IMR-90 (cell line): ENCODE data around the gene HOXB6. TPM values are rescaled to one million over a fixed set of nuclear protein-coding genes. Genes with fewer than 3 reads are reported as not detected.

ENCODE experiments used
- ATAC-seq: fragments of 200-7000 bp; cut with Tn5 transposase; 2 replicates; pipeline ENCODE4 v1.9.1; 2020; ENCODE audit warnings: low read depth, mild to moderate bottlenecking, moderate library complexity
- BruUV-seq: library from RNA; stranded (reverse); fragments of 400-500 nt; replicated peaks from 2 replicates; lab custom pipeline; 2021; lab: Mats Ljungman, UMichigan
- CTCF ChIA-PET: fragments of 300-600 bp; formaldehyde crosslinking; extraction: SDS; loops from one replicate; lab custom pipeline; 2021; ENCODE audit warnings: antibody characterized with exemption; lab: Yijun Ruan, JAX
- POLR2A ChIA-PET: fragments of 300-600 bp; sonication (Branson Sonifier 250); formaldehyde crosslinking; loops from one replicate; lab custom pipeline; 2022; ENCODE audit warnings: antibody characterized with exemption; ENCODE audit not compliant: unreplicated experiment; lab: Charles Lee
- DNase-seq: peaks from one replicate; pipeline ENCODE4 v3.0.0; 2013
- H2AFZ ChIP-seq: replicated peaks from 2 replicates; pipeline ENCODE3; 2013; ENCODE audit warnings: low read length, mild to moderate bottlenecking; ENCODE audit not compliant: poor library complexity
- H2AK5ac ChIP-seq: 2 replicates; pipeline ENCODE4 v1.6.1; 2013; ENCODE audit warnings: low read depth, low read length, inconsistent platforms
- H2AK9ac ChIP-seq: replicated peaks from 2 replicates; pipeline ENCODE3; 2013; ENCODE audit warnings: mild to moderate bottlenecking, low read depth, low read length, moderate library complexity; ENCODE audit not compliant: poor library complexity
- H2BK120ac ChIP-seq: 2 replicates; pipeline ENCODE4 v1.6.1; 2013; ENCODE audit warnings: low read depth, low read length, inconsistent platforms
- H2BK15ac ChIP-seq: 3 replicates; pipeline ENCODE4 v1.6.1; 2013; ENCODE audit warnings: low read depth, low read length, inconsistent platforms
- H2BK20ac ChIP-seq: 2 replicates; pipeline ENCODE4 v1.6.1; 2013; ENCODE audit warnings: low read depth, mild to moderate bottlenecking, inconsistent platforms, low read length, moderate library complexity
- H2BK5ac ChIP-seq: 2 replicates; pipeline ENCODE4 v1.6.1; 2013; ENCODE audit warnings: mild to moderate bottlenecking, low read depth, low read length, inconsistent platforms; ENCODE audit not compliant: poor library complexity, severe bottlenecking
- H3K14ac ChIP-seq: replicated peaks from 2 replicates; pipeline ENCODE4 v1.6.1; 2013; ENCODE audit warnings: low read depth, low read length, inconsistent platforms
- H3K18ac ChIP-seq: 2 replicates; pipeline ENCODE4 v1.6.1; 2013; ENCODE audit warnings: low read depth, low read length, control low read depth
- H3K23ac ChIP-seq: 2 replicates; pipeline ENCODE4 v1.6.1; 2013; ENCODE audit warnings: low read depth, low read length, inconsistent platforms
- H3K27ac ChIP-seq: 2 replicates; pipeline ENCODE4 v1.5.1; 2013; ENCODE audit warnings: mild to moderate bottlenecking, control low read depth, low read length; ENCODE audit not compliant: insufficient read depth
- H3K27me3 ChIP-seq: 2 replicates; pipeline ENCODE4 v1.6.1; 2013; ENCODE audit warnings: low read length; ENCODE audit not compliant: control insufficient read depth, insufficient read depth
- H3K36me3 ChIP-seq: 2 replicates; pipeline ENCODE4 v1.6.1; 2013; ENCODE audit warnings: low read length, mixed read lengths; ENCODE audit not compliant: control insufficient read depth, insufficient read depth
- H3K4ac ChIP-seq: 2 replicates; pipeline ENCODE4 v1.6.1; 2013; ENCODE audit warnings: low read depth, low read length, inconsistent platforms
- H3K4me1 ChIP-seq: 2 replicates; pipeline ENCODE4 v1.6.1; 2013; ENCODE audit warnings: low read length, mixed read lengths; ENCODE audit not compliant: control insufficient read depth, insufficient read depth
- H3K4me2 ChIP-seq: 2 replicates; pipeline ENCODE4 v1.6.1; 2013; ENCODE audit warnings: low read depth, mild to moderate bottlenecking, control low read depth, low read length, moderate library complexity
- H3K4me3 ChIP-seq: 2 replicates; pipeline ENCODE4 v1.5.1; 2013; ENCODE audit warnings: low read depth, mild to moderate bottlenecking, control low read depth, low read length, moderate library complexity; ENCODE audit not compliant: insufficient read depth
- H3K56ac ChIP-seq: 2 replicates; pipeline ENCODE4 v1.6.1; 2013; ENCODE audit warnings: low read length, inconsistent platforms; ENCODE audit not compliant: insufficient read depth; ENCODE audit errors: extremely low read depth
- H3K79me1 ChIP-seq, 2 experiments: 2 replicates each; pipeline ENCODE4 v1.6.1; 2013; ENCODE audit warnings: low read length in 2 of 2, inconsistent platforms in 1 of 2, low read depth in 1 of 2
- H3K9ac ChIP-seq: 2 replicates; pipeline ENCODE4 v1.6.1; 2013; ENCODE audit warnings: low read depth, low read length, control low read depth
- H3K9me1 ChIP-seq: 2 replicates; pipeline ENCODE4 v1.6.1; 2013; ENCODE audit warnings: low read length, inconsistent platforms; ENCODE audit not compliant: insufficient read depth
- H3K9me3 ChIP-seq: 2 replicates; pipeline ENCODE4 v1.6.1; 2013; ENCODE audit warnings: low read length; ENCODE audit not compliant: control insufficient read depth, insufficient read depth
- H4K20me1 ChIP-seq: 2 replicates; pipeline ENCODE4 v1.6.1; 2013; ENCODE audit warnings: low read length, inconsistent platforms; ENCODE audit not compliant: insufficient read depth
- H4K5ac ChIP-seq: 2 replicates; pipeline ENCODE4 v1.6.1; 2013; ENCODE audit warnings: mild to moderate bottlenecking, low read depth, low read length, control low read depth
- H4K8ac ChIP-seq, 2 experiments: 2 replicates each; pipeline ENCODE4 v1.6.1; 2013; ENCODE audit warnings: low read depth in 2 of 2, low read length in 2 of 2, control low read depth in 1 of 2, inconsistent platforms in 1 of 2
- H4K91ac ChIP-seq: 2 replicates; pipeline ENCODE4 v1.6.1; 2013; ENCODE audit warnings: low read depth, low read length, inconsistent platforms; ENCODE audit not compliant: insufficient read depth
- BHLHE40 ChIP-seq: fragments of 150-350 bp; IDR thresholded peaks from 2 replicates; pipeline ENCODE4 v1.6.1; 2016; ENCODE audit warnings: mild to moderate bottlenecking, low read depth, low read length
- CHD1 ChIP-seq: IDR thresholded peaks from 2 replicates; pipeline ENCODE4 v1.6.1; 2012; ENCODE audit warnings: low read depth, low read length, improper control_type of control experiment
- FOS ChIP-seq: fragments of 150-350 bp; IDR thresholded peaks from 2 replicates; pipeline ENCODE4 v1.6.1; 2016; ENCODE audit warnings: low read depth, low read length
- MXI1 ChIP-seq: IDR thresholded peaks from 2 replicates; pipeline ENCODE4 v1.6.1; 2012; ENCODE audit warnings: low read depth, mild to moderate bottlenecking, low read length, moderate library complexity, borderline replicate concordance
- NFE2L2 ChIP-seq: fragments of 150-350 bp; IDR thresholded peaks from 2 replicates; pipeline ENCODE4 v1.6.1; 2016; ENCODE audit warnings: low read depth, mild to moderate bottlenecking, low read length
- RAD21 ChIP-seq: IDR thresholded peaks from 2 replicates; pipeline ENCODE4 v1.6.1; 2012; ENCODE audit warnings: low read length, improper control_type of control experiment
- SMC3 ChIP-seq: fragments of 150-350 bp; IDR thresholded peaks from 2 replicates; pipeline ENCODE4 v1.6.1; 2016; ENCODE audit warnings: low read depth, mild to moderate bottlenecking, antibody characterized with exemption, low read length, moderate library complexity
- WGBS, 2 experiments: methylation state at CpG; one replicate each; pipeline versions ENCODE4 v1.1.5 to v1.1.7; 2013; ENCODE audit warnings: missing lambda C conversion rate in 2 of 2; ENCODE audit not compliant: insufficient read length in 1 of 2; ENCODE audit errors: extremely low coverage in 2 of 2; 5-methylcytosine and 5-hydroxymethylcytosine counted together
- dilution Hi-C: fragments of 300-500 bp; cut with HindIII; formaldehyde crosslinking; loops from one replicate; pipeline ENCODE4 v1.14.3; 2018; ENCODE audit warnings: low sequenced_read_pairs; ENCODE audit not compliant: unreplicated experiment
- in situ Hi-C: fragments of 300-500 bp; cut with MboI; formaldehyde crosslinking; loops from 3 replicates; pipeline ENCODE4 v1.14.3; 2019; ENCODE audit warnings: low sequenced_read_pairs, inconsistent platforms, mixed read lengths
- intact Hi-C: fragments of 100-400 bp; cut with micrococcal nuclease; formaldehyde crosslinking; loops from 2 replicates; pipeline ENCODE4 v1.10.0; 2022
- polyA plus RNA-seq, 3 experiments: library from polyadenylated mRNA; depleted of rRNA; stranded (reverse); fragments of >200 nt; gene quantifications; 2 replicates each; pipeline ENCODE4 v1.2.3, GENCODE V29; 2012; ENCODE audit warnings: low replicate concordance in 1 of 3
- total RNA-seq: library from RNA; depleted of rRNA; stranded (reverse); fragments of >200 nt; gene quantifications from 2 replicates; pipeline ENCODE4 v1.2.3, GENCODE V29; 2012
- TF ChIP-seq, protein P1 (sequence below): conservative IDR thresholded peaks from 2 replicates; pipeline ENCODE4 v1.5.1; 2012; ENCODE audit warnings: mild to moderate bottlenecking, low read depth, low read length, improper control_type of control experiment
- TF ChIP-seq, protein P2 (sequence below): fragments of 150-350 bp; IDR thresholded peaks from 2 replicates; pipeline ENCODE4 v1.6.1; 2017; ENCODE audit warnings: mild to moderate bottlenecking, antibody characterized with exemption, low read length, low read depth

Gene HOXB6
- total and polyA plus RNA-seq, 2 of the 4 experiments (the other 2 are of a cell fraction), result 11.1 to 42.2 TPM

GRCh38 chr17:48561884-48562810, 42.6 kb downstream of the HOXB6 start:
- H3K9me1 ChIP-seq, result peaks cover 20% of the 10 kb centered on the region
- H2AFZ ChIP-seq, result no peak overlapping the region
- peak overlapping the region; percentile 88 for H2AK9ac ChIP-seq
- peak overlapping the region; percentile 65; the same call in 1 of the 2 replicates for H3K56ac ChIP-seq
- peak overlapping the region; percentile 80 for H2BK5ac ChIP-seq
- no TSS peak for BruUV-seq
- H2AK5ac ChIP-seq, result peak overlapping the region; percentile 76
- H2BK120ac ChIP-seq, result peak overlapping the region; percentile 71
- H3K36me3 ChIP-seq, result peaks cover 37% of the 10 kb centered on the region; the same call in 1 of the 2 replicates
- peak overlapping the region; percentile 91 for H3K4ac ChIP-seq
- no peaks in the 10 kb centered on the region for H3K27me3 ChIP-seq
- H3K4me3 ChIP-seq, result no peak overlapping the region; the same call in 1 of the 2 replicates
- intact Hi-C loops, result no loop called here
- H4K91ac ChIP-seq, result peak overlapping the region; percentile 70
- H4K8ac ChIP-seq, result peak overlapping the region; percentile 38 to 73
- H4K5ac ChIP-seq, result peak overlapping the region; percentile 19; the same call in 1 of the 2 replicates
- peak overlapping the region; percentile 78 for H3K9ac ChIP-seq
- peak overlapping the region; percentile 88 for H3K4me2 ChIP-seq
- dilution Hi-C loops, result no loop called here
- H2BK20ac ChIP-seq, result peak overlapping the region; percentile 60
- peak overlapping the region; percentile 91 for H3K14ac ChIP-seq
- H3K23ac ChIP-seq, result peak overlapping the region; percentile 96
- H3K27ac ChIP-seq, result peak overlapping the region; percentile 93
- ChIA-PET POLR2A (no interaction called here), CTCF (interaction anchor here (1.4 kb wide), 1 partner anchor 69 kb away, joined by 3 read pairs; no protein-coding TSS in a partner anchor)
- ATAC-seq (no peak), DNase-seq (peak; percentile 68)
- H3K18ac ChIP-seq, result peak overlapping the region; percentile 38
- H3K4me1 ChIP-seq, result peaks cover 79% of the 10 kb centered on the region
- H4K20me1 ChIP-seq, result peaks cover 30% of the 10 kb centered on the region
- TF ChIP-seq MXI1 (no peak), SMC3 (0 out of 2 replicates have a peak, but pooled peaks have one; percentile 8), CHD1 (no peak), BHLHE40 (no peak), RAD21 (peak; percentile 35; the same call in 1 of the 2 replicates), NFE2L2 (no peak), FOS (no peak)
- TF ChIP-seq, protein P1, sequence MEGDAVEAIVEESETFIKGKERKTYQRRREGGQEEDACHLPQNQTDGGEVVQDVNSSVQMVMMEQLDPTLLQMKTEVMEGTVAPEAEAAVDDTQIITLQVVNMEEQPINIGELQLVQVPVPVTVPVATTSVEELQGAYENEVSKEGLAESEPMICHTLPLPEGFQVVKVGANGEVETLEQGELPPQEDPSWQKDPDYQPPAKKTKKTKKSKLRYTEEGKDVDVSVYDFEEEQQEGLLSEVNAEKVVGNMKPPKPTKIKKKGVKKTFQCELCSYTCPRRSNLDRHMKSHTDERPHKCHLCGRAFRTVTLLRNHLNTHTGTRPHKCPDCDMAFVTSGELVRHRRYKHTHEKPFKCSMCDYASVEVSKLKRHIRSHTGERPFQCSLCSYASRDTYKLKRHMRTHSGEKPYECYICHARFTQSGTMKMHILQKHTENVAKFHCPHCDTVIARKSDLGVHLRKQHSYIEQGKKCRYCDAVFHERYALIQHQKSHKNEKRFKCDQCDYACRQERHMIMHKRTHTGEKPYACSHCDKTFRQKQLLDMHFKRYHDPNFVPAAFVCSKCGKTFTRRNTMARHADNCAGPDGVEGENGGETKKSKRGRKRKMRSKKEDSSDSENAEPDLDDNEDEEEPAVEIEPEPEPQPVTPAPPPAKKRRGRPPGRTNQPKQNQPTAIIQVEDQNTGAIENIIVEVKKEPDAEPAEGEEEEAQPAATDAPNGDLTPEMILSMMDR, result peak; percentile 46
- TF ChIP-seq, protein P2, sequence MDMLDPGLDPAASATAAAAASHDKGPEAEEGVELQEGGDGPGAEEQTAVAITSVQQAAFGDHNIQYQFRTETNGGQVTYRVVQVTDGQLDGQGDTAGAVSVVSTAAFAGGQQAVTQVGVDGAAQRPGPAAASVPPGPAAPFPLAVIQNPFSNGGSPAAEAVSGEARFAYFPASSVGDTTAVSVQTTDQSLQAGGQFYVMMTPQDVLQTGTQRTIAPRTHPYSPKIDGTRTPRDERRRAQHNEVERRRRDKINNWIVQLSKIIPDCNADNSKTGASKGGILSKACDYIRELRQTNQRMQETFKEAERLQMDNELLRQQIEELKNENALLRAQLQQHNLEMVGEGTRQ, result no peak
- peaks cover 0 to 24% of the 10 kb centered on the region in 2 experiments; a peak in 1 of 4 replicates for H3K79me1 ChIP-seq
- in situ Hi-C loops, result no loop called here
- no peaks in the 10 kb centered on the region for H3K9me3 ChIP-seq
- H2BK15ac ChIP-seq, result peak overlapping the region; percentile 4; the same call in 2 of the 3 replicates
- 27% methylated on average over 2 of the region's 15 CpGs; no CpG with 5 or more reads in 1 of the 2 experiments for WGBS, 2 experiments
